Measurements from ENCODE around the gene SSBP2.
"Not testable (repeated sequence)": the region's sequence is repeated elsewhere in the genome, so short reads cannot be mapped to it uniquely, and the experiment has no call there.

The SSBP2 gene

GRCh38 chr5:81717860-81718259 lies 33.0 kb downstream of the SSBP2 start:
- Histone ChIP-seq H3K9me3 (no peaks in the 10 kb centered on the region), H3K36me3 (no peaks in the 10 kb centered on the region), H3K4me3 (ENCODE audit: low read depth in 1 of 2, low read length in 1 of 2) (no peak overlapping the region), H3K27me3 (no peaks in the 10 kb centered on the region), H3K4me1 (ENCODE audit: control insufficient read depth in 1 of 2, insufficient read depth in 1 of 2, low read depth in 1 of 2, low read length in 1 of 2) (no peaks in the 10 kb centered on the region), H3K27ac (no peak overlapping the region)
- TF ChIP-seq CTCF (IDR thresholded peaks at IDR 0.05): no peak

GRCh38 chr5:81717226-81717625 lies 33.7 kb downstream of the SSBP2 start:
- Histone ChIP-seq H3K4me1 (ENCODE audit: control insufficient read depth in 1 of 2, insufficient read depth in 1 of 2, low read depth in 1 of 2, low read length in 1 of 2) (no peaks in the 10 kb centered on the region), H3K36me3 (no peaks in the 10 kb centered on the region), H3K9me3 (no peaks in the 10 kb centered on the region), H3K27me3 (no peaks in the 10 kb centered on the region), H3K4me3 (ENCODE audit: low read depth in 1 of 2, low read length in 1 of 2) (no peak overlapping the region), H3K27ac (no peak overlapping the region)
- TF ChIP-seq CTCF (IDR thresholded peaks at IDR 0.05): no peak

- not testable (repeated sequence) for H3K4me1 ChIP-seq (ENCODE audit: control insufficient read depth in 1 of 2, insufficient read depth in 1 of 2, low read depth in 1 of 2, low read length in 1 of 2); H3K4me3 ChIP-seq (ENCODE audit: low read depth in 1 of 2, low read length in 1 of 2); H3K9me3 ChIP-seq; H3K27ac ChIP-seq; H3K36me3 ChIP-seq; H3K27me3 ChIP-seq
Measured at GRCh38 chr5:81714076-81714475, 36.8 kb downstream of the SSBP2 start.

- no peaks in the 10 kb centered on the region for H3K36me3 ChIP-seq
- H3K4me1 ChIP-seq (ENCODE audit: control insufficient read depth in 1 of 2, insufficient read depth in 1 of 2, low read depth in 1 of 2, low read length in 1 of 2): no peaks in the 10 kb centered on the region
- no peaks in the 10 kb centered on the region for H3K27me3 ChIP-seq
- H3K27ac ChIP-seq: no peak overlapping the region
- no peak for TF ChIP-seq CTCF (IDR thresholded peaks at IDR 0.05)
- no peak overlapping the region for H3K4me3 ChIP-seq (ENCODE audit: low read depth in 1 of 2, low read length in 1 of 2)
- H3K9me3 ChIP-seq: no peaks in the 10 kb centered on the region
Measured at GRCh38 chr5:81708889-81709288, 42.0 kb downstream of the SSBP2 start.

GRCh38 chr5:81703840-81704239 lies 47.1 kb downstream of the SSBP2 start:
- Histone ChIP-seq H3K36me3 (no peaks in the 10 kb centered on the region), H3K9me3 (no peaks in the 10 kb centered on the region), H3K27me3 (no peaks in the 10 kb centered on the region), H3K27ac (no peak overlapping the region), H3K4me1 (ENCODE audit: control insufficient read depth in 1 of 2, insufficient read depth in 1 of 2, low read depth in 1 of 2, low read length in 1 of 2) (no peaks in the 10 kb centered on the region), H3K4me3 (ENCODE audit: low read depth in 1 of 2, low read length in 1 of 2) (no peak overlapping the region)
- no peak for TF ChIP-seq CTCF (IDR thresholded peaks at IDR 0.05)

- TF ChIP-seq CTCF (IDR thresholded peaks at IDR 0.05): no peak
- Histone ChIP-seq H3K36me3 (no peaks in the 10 kb centered on the region), H3K4me1 (ENCODE audit: control insufficient read depth in 1 of 2, insufficient read depth in 1 of 2, low read depth in 1 of 2, low read length in 1 of 2) (no peaks in the 10 kb centered on the region), H3K27ac (no peak overlapping the region), H3K4me3 (ENCODE audit: low read depth in 1 of 2, low read length in 1 of 2) (no peak overlapping the region), H3K27me3 (no peaks in the 10 kb centered on the region), H3K9me3 (no peaks in the 10 kb centered on the region)
Measured at GRCh38 chr5:81700166-81700565, 50.7 kb downstream of the SSBP2 start.

All from neutrophil (primary cell).